NCI-H2171 treated with DMSO at 0.1 percent for 48 hours (cell line): ENCODE results near the gene SLC44A4.

ENCODE experiments used
- DNase-seq: peaks from one replicate; lab custom pipeline; 2025; lab: John Stamatoyannopoulos, UW

Gene SLC44A4

DNA sequence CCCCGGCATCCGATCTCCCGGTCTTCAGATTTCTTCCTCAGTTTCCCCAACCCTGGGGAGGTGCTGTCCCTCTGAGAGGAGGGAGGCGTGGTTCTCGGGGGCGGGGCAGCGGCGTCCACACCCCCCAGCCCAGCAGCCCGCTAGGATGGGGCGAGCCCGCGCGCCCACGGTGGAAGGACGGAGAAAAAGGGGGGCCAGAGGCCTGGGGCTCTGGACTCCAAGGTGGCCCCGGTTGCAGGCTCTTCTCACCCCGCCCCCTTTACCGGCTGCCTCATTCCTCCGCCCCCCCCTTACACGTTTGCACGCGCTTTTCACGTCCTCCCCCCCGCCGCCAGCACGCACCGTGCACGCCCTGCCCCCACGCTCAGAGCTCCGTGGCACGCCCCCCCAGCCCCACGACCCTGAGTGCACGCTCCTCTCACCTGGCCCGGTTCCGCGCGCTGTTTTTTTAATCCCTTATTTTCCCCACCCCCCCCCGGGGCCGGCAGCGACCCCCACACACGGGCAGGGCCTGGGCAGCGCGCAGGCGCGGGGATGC is 22.7 kb upstream of the SLC44A4 start:
- peak; percentile 53 for DNase-seq

GRCh38 chr6:31900917-31901414 is 22.2 kb upstream of the SLC44A4 start:
- no peak for DNase-seq

GRCh38 chr6:31899882-31900722 is 21.3 kb upstream of the SLC44A4 start:
- no peak for DNase-seq

- no peak for DNase-seq
These were observed 20.4 kb upstream of the SLC44A4 start for GRCh38 chr6:31899215-31899614.

DNA sequence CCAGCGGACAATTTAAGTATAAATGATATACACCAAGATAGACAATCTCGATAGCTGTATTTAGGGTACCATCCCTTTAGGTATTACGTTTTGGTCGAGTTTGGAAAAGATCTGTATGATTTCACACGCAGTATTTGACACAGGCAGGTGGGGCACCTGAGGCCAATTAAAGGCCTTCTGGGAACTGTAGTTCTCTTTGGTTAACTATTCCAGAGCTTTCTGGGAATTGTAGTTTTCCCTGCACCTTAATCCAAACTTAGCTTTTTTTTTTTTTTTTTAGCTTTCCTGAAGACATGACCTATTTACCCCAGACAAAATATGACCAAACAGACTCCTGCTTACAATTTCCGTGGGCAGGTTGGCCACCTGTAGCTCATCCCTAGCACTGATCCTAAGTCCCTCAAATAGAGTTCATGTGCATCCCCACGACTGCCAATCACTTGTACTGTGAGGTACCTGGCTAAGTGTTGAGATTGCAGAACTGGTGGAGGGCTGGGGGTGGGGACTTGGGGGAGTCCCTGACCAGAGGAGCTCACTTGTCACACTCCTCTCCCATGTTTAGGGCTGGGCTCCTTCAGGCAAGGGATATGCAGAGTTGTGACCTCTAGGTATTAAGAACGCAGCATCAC is 19.7 kb upstream of the SLC44A4 start:
- peak; percentile 89 for DNase-seq

DNA sequence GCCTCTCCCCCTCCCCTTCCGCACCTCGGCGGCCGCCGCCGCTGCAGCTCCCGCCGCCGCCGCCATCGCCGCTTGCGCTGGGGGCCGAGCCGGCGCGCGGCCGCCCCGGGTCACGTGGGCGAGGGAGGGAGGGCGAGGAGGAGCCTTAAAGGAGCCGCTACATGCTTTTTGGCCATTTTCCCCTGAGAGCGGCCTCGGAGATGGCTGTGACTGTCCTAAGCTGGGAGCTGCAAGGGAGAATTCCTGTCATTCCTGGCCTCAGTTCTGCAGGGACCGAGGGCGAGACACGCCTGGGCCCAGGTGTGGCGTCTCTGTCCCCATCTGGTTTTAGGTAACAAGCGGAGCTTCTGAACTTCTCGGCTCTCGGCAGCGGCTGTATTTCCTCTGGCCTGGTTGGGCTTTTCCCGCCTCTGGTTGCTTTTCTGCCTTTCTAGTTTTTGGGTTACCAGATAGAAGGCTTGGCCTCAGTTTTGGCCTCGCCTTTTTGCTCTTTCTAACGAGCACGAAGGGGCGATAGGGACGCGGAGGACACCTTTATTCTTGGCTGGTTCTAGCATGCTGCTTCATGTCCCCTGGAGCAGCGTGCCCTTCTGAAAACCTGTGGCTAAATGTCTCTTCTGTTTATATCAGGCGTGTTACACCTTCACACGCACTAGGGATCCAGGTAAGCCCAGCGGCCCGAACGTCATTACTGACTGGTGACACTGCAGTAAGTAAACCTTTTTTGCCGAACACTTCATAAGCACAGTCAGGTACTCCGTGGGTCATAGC is 19.0 kb upstream of the SLC44A4 start, which contains the start of gene EHMT2:
EHMT2 (minus strand) TSS at position 87 of the 771 bp plus-strand sequence; CDS start at position 66, 21 bp downstream.
- peak; percentile 91 for DNase-seq

DNA sequence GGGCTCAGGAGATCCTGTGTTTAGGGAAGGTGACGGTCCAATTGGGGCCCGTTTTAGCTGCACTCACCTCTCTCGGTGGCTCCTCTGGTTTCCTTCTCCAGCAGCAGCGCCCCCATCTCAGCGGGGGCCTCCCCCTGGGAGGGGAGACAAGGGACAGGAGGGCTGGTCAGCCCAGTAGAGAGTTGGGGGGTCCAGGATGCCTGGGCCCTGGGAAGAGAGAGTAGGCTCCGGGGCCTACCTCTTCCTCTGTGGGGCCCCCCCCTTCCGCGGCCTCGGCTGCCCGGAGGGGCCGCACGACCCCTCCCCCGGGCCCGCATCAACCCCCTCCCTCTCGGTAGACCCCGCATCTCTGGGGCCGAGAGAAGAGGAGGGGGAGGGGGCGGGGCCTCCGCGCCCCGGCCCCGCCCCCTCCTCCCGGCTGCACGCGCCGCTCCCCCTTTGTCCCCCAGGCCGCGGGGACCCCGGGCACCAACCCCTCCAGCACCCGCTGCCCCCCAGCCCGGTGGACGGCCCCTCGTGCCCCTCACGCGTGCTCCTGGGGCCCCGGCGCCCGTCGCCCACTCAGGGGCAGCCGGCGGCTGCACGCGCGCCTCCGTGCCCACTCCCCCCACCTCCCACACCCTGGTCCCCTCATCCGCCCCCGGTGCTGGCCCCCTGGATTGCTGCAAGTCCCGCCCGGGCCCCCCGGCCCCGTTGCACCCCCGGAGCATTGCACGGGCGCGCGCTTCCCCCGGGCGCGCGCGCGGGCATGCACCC is 18.2 kb upstream of the SLC44A4 start:
- no peak for DNase-seq

DNA sequence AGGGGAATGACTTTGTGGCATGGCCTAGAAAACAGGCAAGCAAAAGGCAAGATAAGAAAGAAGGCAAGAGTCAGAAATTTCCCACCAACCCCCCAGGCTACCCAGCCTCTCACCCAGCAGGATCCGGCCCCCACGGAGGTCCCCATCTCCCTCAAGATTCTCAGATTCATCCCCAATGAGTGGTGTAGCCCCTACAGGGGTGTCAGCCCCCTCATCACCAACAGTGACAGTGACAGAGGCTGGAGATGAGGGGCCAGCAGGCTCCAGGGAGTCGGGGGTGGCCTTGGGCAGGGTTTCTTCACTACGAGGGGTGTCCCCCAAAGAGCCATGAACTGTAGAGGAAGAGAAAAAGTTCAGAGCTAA is 17.7 kb upstream of the SLC44A4 start:
- no peak for DNase-seq

DNA sequence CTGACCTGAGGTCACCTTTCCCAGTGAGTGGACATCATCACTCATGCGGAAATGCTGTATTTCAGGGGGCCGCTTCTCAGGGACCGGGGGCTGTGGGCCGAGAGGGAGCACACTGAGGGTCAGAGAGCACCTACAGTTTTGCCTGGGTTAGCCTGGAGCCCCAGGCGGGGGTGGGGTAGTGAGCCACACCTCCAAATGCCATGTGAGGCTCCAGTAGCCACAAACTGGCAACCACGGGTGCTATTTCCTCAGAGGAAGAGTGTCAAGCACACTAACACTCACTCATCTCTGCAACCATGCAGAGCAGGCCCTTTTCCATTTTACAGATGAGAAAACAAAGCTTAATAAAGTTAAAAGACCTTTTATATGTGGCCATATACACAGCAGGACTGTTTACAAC is 14.0 kb upstream of the SLC44A4 start:
- no peak for DNase-seq

- no peak for DNase-seq
These were observed 10.7 kb upstream of the SLC44A4 start for GRCh38 chr6:31889331-31889972.

GRCh38 chr6:31888276-31889258 is 9.8 kb upstream of the SLC44A4 start:
- DNase-seq: no peak

- no peak for DNase-seq
These were observed 8.6 kb upstream of the SLC44A4 start for GRCh38 chr6:31887173-31888007.

GRCh38 chr6:31886541-31886991 is 7.8 kb upstream of the SLC44A4 start:
- no peak for DNase-seq

DNA sequence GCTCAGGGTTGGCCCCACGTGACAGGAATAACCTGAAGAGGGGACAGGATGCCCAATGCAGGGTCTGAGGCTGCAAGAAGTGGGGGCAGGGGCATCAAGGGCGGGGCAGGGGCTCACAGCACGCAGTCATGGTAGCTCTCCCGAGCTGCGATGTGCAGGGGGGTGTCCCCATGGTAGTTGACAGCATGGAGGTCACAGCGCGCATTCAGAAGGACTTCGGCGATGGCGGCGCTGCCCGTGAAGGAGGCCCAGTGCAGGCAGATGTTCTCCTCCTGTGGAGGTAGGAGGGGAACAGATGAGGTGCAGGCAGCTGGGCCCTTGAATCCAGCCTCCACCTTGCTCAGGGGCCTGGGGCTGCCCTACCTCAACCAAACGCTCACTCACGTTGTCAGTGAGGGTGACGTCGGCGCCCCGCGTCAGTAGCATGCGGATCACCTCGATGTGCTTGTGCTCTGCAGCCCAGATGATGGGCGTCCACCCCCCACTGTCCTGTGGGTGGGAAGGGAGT is 5.8 kb upstream of the SLC44A4 start:
- DNase-seq: no peak

- no peak for DNase-seq
These were observed 4.9 kb upstream of the SLC44A4 start for GRCh38 chr6:31883676-31884075.

DNA sequence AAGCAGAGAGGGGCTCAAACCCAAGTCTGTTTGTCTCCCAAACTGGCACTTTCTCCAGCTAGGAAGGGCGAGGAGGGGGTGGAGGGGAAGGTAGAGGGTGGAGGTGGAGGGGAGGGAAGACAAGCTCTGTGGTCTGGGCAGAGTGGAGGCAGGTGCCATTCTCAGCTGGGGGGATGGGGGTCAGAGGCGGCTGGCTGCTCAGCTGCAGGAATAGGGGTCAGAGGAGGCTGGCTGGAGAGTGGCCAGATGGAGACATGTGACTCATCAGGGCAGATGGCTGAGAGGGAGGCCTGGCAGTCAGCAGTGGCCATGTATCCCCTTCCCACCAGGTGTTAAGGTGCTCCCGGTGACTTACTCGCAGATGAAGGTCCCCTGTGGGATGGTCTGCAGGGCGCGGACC is 3.5 kb upstream of the SLC44A4 start:
- DNase-seq: peak; percentile 31

DNA sequence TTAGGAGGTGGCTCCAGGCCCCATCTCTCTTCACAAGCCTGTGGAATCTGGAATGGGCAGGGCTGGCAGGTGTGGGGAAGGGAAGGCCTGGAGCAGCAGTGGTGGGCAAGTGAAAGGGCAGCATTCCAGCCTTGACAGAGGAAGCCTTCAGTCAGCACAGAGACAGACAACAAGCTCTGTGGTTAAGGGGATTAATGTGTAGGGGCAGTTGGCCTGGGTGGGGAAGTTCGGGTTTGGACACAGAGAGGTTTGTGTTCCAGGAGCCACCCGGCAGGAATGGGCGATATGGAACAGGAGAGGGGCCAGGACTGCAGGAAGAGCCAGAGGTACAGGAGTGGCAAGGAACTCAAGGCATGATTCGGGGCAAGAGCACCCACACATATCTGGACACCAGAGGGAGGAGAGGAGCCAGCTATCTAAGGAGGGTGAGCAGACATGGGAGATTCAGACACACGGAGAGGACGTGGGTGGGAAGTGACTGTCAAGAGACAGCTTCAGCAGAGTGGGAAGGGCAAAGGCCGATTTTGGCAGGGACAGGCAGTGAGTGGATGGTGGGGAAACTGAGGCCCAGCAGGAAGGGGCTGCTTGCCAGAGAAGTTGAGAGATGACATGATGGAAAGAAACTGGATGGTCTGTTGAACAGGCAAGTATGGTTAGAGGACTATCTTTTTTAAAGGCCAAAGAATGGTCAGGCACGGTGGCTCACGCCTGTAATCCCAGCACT is 2.5 kb upstream of the SLC44A4 start:
- no peak for DNase-seq

- no peak for DNase-seq
These were observed 1.8 kb upstream of the SLC44A4 start for GRCh38 chr6:31880616-31881015.
